Vagina (tissue), 2 donors: Measurements from ENCODE around the gene GRM4. TPM values are rescaled to one million over a fixed set of nuclear protein-coding genes. Genes with fewer than 3 reads are reported as not detected.

Source experiments
- DNase-seq, 2 donors: peaks; one replicate each; pipeline ENCODE4 v3.0.0-alpha.2; 2017; ENCODE audit errors: extremely low spot score in 2 of 2
- H3K27ac ChIP-seq: fragments of 200-600 bp; sonication (generic); one replicate; pipeline ENCODE4 v1.5.1; 2019
- H3K27me3 ChIP-seq: fragments of 200-600 bp; sonication (generic); one replicate; pipeline ENCODE4 v1.5.1; 2019
- H3K36me3 ChIP-seq, 2 donors: fragments of 200-600 bp; sonication (generic); one replicate each; pipeline ENCODE4 v1.5.1; 2017 to 2019
- H3K4me1 ChIP-seq: fragments of 200-600 bp; sonication (generic); one replicate; pipeline ENCODE4 v1.5.1; 2019
- H3K4me3 ChIP-seq, 2 donors: fragments of 200-600 bp; sonication (generic); 1 replicate in 1 of 2; 2 replicates in 1 of 2; pipeline ENCODE4 v1.5.1; 2016 to 2019
- H3K9me3 ChIP-seq: fragments of 200-600 bp; sonication (generic); one replicate; pipeline ENCODE4 v1.5.1; 2019
- CTCF ChIP-seq, 3 experiments: fragments of 450-650 bp in 2 of 3; fragments of 200-600 bp in 1 of 3; sonication (generic) in 1 of 3; IDR thresholded peaks; one replicate each; pipeline ENCODE4 v1.5.1; 2017 to 2019; ENCODE audit warnings: antibody characterized with exemption in 3 of 3, mild to moderate bottlenecking in 2 of 3, moderate library complexity in 2 of 3
- POLR2A ChIP-seq, 2 donors: fragments of 450-650 bp; IDR thresholded peaks; one replicate each; pipeline ENCODE4 v1.6.1; 2017; ENCODE audit warnings: antibody characterized with exemption in 2 of 2, mild to moderate bottlenecking in 2 of 2, moderate library complexity in 2 of 2
- POLR2AphosphoS5 ChIP-seq, 2 donors: sonication (generic); formaldehyde crosslinking; IDR thresholded peaks; one replicate each; pipeline ENCODE4 v1.9.0; 2017; ENCODE audit warnings: antibody characterized with exemption in 2 of 2, mild to moderate bottlenecking in 2 of 2, low read depth in 1 of 2; ENCODE audit not compliant: insufficient read depth in 1 of 2
- intact Hi-C: fragments of 100-400 bp; cut with DNase I; formaldehyde crosslinking; loops from one replicate; pipeline ENCODE4 v1.15.1; 2023
- total RNA-seq: library from RNA; depleted of rRNA; stranded (reverse); fragments of >200 nt; gene quantifications from one replicate; pipeline ENCODE4 v1.2.3, GENCODE V29; 2016

GRM4 gene
- total RNA-seq, 1 donor from 2014 or later = not detected

GRCh38 chr6:33980176-33981175 lies 165.4 kb downstream of the GRM4 start:
- DNase-seq = no peak
- intact Hi-C loops = no loop called here
- TF ChIP-seq CTCF (IDR thresholded peaks at IDR 0.05) = no peak
- TF ChIP-seq POLR2A (IDR thresholded peaks at IDR 0.05) = no peak
- no peak for TF ChIP-seq POLR2AphosphoS5 (IDR thresholded peaks at IDR 0.05; ENCODE audit: insufficient read depth in 1 of 2, low read depth in 1 of 2)
- Histone ChIP-seq H3K4me3 (no peak overlapping the region), H3K36me3 (no peaks in the 10 kb centered on the region), H3K4me1 (peaks cover 6% of the 10 kb centered on the region), H3K27me3 (no peaks in the 10 kb centered on the region), H3K27ac (no peak overlapping the region), H3K9me3 (no peaks in the 10 kb centered on the region)

GRCh38 chr6:33979750-33980149 lies 166.1 kb downstream of the GRM4 start:
- H3K27ac ChIP-seq = no peak overlapping the region

GRCh38 chr6:33978412-33979150 lies 167.3 kb downstream of the GRM4 start:
- DNase-seq = no peak
- H3K9me3 ChIP-seq = no peaks in the 10 kb centered on the region
- intact Hi-C loops = no loop called here
- H3K4me3 ChIP-seq = no peak overlapping the region
- TF ChIP-seq CTCF (IDR thresholded peaks at IDR 0.05) (no peak), POLR2A (IDR thresholded peaks at IDR 0.05) (no peak), POLR2AphosphoS5 (IDR thresholded peaks at IDR 0.05; ENCODE audit: insufficient read depth in 1 of 2, low read depth in 1 of 2) (no peak)
- no peaks in the 10 kb centered on the region for H3K27me3 ChIP-seq
- peaks cover 6% of the 10 kb centered on the region for H3K4me1 ChIP-seq
- H3K36me3 ChIP-seq = no peaks in the 10 kb centered on the region
- H3K27ac ChIP-seq = no peak overlapping the region

More at GRCh38 chr6:33979750-33980149, 166.1 kb downstream of the GRM4 start:
- no peaks in the 10 kb centered on the region for H3K9me3 ChIP-seq
- no peak overlapping the region for H3K4me3 ChIP-seq
- TF ChIP-seq POLR2AphosphoS5 (IDR thresholded peaks at IDR 0.05; ENCODE audit: insufficient read depth in 1 of 2, low read depth in 1 of 2) (no peak), CTCF (IDR thresholded peaks at IDR 0.05) (no peak), POLR2A (IDR thresholded peaks at IDR 0.05) (no peak)
- no peaks in the 10 kb centered on the region for H3K27me3 ChIP-seq
- DNase-seq = no peak
- intact Hi-C loops = no loop called here
- peaks cover 6% of the 10 kb centered on the region for H3K4me1 ChIP-seq
- H3K36me3 ChIP-seq = no peaks in the 10 kb centered on the region

GRCh38 chr6:33977606-33978411 lies 168.1 kb downstream of the GRM4 start:
- Histone ChIP-seq H3K27ac (no peak overlapping the region), H3K9me3 (no peaks in the 10 kb centered on the region), H3K36me3 (no peaks in the 10 kb centered on the region), H3K27me3 (no peaks in the 10 kb centered on the region), H3K4me1 (no peaks in the 10 kb centered on the region), H3K4me3 (no peak overlapping the region)
- intact Hi-C loops = no loop called here
- TF ChIP-seq POLR2AphosphoS5 (IDR thresholded peaks at IDR 0.05; ENCODE audit: insufficient read depth in 1 of 2, low read depth in 1 of 2) = no peak
- TF ChIP-seq POLR2A (IDR thresholded peaks at IDR 0.05) = no peak
- TF ChIP-seq CTCF (IDR thresholded peaks at IDR 0.05) = no peak
- DNase-seq = no peak
